Keratinocyte (primary cell): ENCODE results near the gene ANKMY1. TPM values are rescaled to one million over a fixed set of nuclear protein-coding genes. Genes with fewer than 3 reads are reported as not detected.

Experiments
- DNase-seq: peaks from one replicate; pipeline ENCODE4 v3.0.0-alpha.2; 2011; ENCODE audit warnings: low read depth, missing footprints, low spot score
- FAIRE-seq: peaks from 2 replicates; lab custom pipeline; 2011; peaks lifted over from hg19 to GRCh38; lab: Jason Lieb, UNC
- H2AFZ ChIP-seq: 2 replicates; pipeline ENCODE4 v1.6.0; 2012; ENCODE audit warnings: low read length, control low read depth, inconsistent platforms; ENCODE audit not compliant: control insufficient read depth
- H3K27ac ChIP-seq: 2 replicates; pipeline ENCODE4 v1.5.1; 2011; ENCODE audit warnings: low read length; ENCODE audit not compliant: control insufficient read depth, insufficient read depth
- H3K27me3 ChIP-seq: 3 replicates; pipeline ENCODE4 v1.6.0; 2011; ENCODE audit warnings: low read length; ENCODE audit not compliant: control insufficient read depth, insufficient read depth; ENCODE audit errors: extremely low read depth
- H3K36me3 ChIP-seq, 2 experiments: 2 replicates in 1 of 2; 3 replicates in 1 of 2; pipeline ENCODE4 v1.5.1; 2011; ENCODE audit warnings: low read length in 2 of 2, mild to moderate bottlenecking in 1 of 2; ENCODE audit not compliant: control insufficient read depth in 2 of 2, insufficient read depth in 2 of 2; ENCODE audit errors: extremely low read depth in 1 of 2
- H3K4me1 ChIP-seq: 3 replicates; pipeline ENCODE4 v1.5.1; 2011; ENCODE audit warnings: low read length; ENCODE audit not compliant: control insufficient read depth, insufficient read depth; ENCODE audit errors: extremely low read depth
- H3K4me2 ChIP-seq: 3 replicates; pipeline ENCODE4 v1.6.0; 2011; ENCODE audit warnings: low read depth, low read length; ENCODE audit not compliant: control insufficient read depth, insufficient read depth; ENCODE audit errors: extremely low read depth
- H3K4me3 ChIP-seq, 3 experiments: fragments of 200-600 bp in 1 of 3; sonication (generic) in 1 of 3; 2 replicates in 2 of 3; 3 replicates in 1 of 3; pipeline ENCODE4 v1.5.1; 2011 to 2016; ENCODE audit warnings: low read length in 3 of 3, mild to moderate bottlenecking in 3 of 3, control low read depth in 2 of 3, inconsistent platforms in 1 of 3, low read depth in 1 of 3, mixed read lengths in 1 of 3, mixed run types in 1 of 3, moderate library complexity in 1 of 3; ENCODE audit not compliant: control insufficient read depth in 2 of 3, insufficient read depth in 2 of 3; ENCODE audit errors: extremely low read depth in 1 of 3
- H3K79me2 ChIP-seq: 2 replicates; pipeline ENCODE4 v1.6.0; 2012; ENCODE audit warnings: low read length; ENCODE audit not compliant: control insufficient read depth, insufficient read depth
- H3K9ac ChIP-seq: 3 replicates; pipeline ENCODE4 v1.6.0; 2011; ENCODE audit warnings: low read length; ENCODE audit not compliant: control insufficient read depth, insufficient read depth; ENCODE audit errors: extremely low read depth
- H3K9me1 ChIP-seq: 3 replicates; pipeline ENCODE4 v1.6.0; 2011; ENCODE audit warnings: low read length; ENCODE audit not compliant: control insufficient read depth, insufficient read depth; ENCODE audit errors: extremely low read depth
- H3K9me3 ChIP-seq: 2 replicates; pipeline ENCODE4 v1.5.1; 2012; ENCODE audit warnings: low read depth, low read length; ENCODE audit not compliant: control insufficient read depth
- H4K20me1 ChIP-seq: 3 replicates; pipeline ENCODE4 v1.6.0; 2011; ENCODE audit warnings: low read length; ENCODE audit not compliant: control insufficient read depth, insufficient read depth; ENCODE audit errors: extremely low read depth
- CTCF ChIP-seq, 3 experiments: IDR thresholded peaks in 1 of 3; conservative IDR thresholded peaks in 1 of 3; optimal IDR thresholded peaks in 1 of 3; 2 replicates in 2 of 3; 3 replicates in 1 of 3; pipeline versions ENCODE3 to v1.5.1; 2011; ENCODE audit warnings: low read length in 3 of 3, mild to moderate bottlenecking in 3 of 3, moderate library complexity in 2 of 3, control low read depth in 1 of 3, inconsistent platforms in 1 of 3; ENCODE audit not compliant: insufficient read depth in 2 of 3; ENCODE audit errors: extremely low read depth in 1 of 3
- EZH2 ChIP-seq: IDR thresholded peaks from one replicate; pipeline ENCODE4 v1.6.1; 2012; ENCODE audit warnings: inconsistent platforms, mild to moderate bottlenecking, low read length, moderate library complexity
- dilution Hi-C: fragments of 300-500 bp; cut with MboI; formaldehyde crosslinking; loops from one replicate; pipeline ENCODE4 v1.7.0; 2020; ENCODE audit warnings: low sequenced_read_pairs; ENCODE audit not compliant: extremely low pct_ligation_motif_present
- polyA plus RNA-seq, 5 experiments: library from polyadenylated mRNA; depleted of rRNA in 3 of 5; stranded (reverse) in 3 of 5; stranded (forward) in 1 of 5; unstranded in 1 of 5; fragments of >200 nt; gene quantifications; 1 replicate in 1 of 5; 2 replicates in 3 of 5; 3 replicates in 1 of 5; pipeline versions ENCODE4 v1.2.1 to v1.2.3, GENCODE V29; 2011 to 2012; ENCODE audit warnings: missing spikeins in 2 of 5, low read depth in 1 of 5, low replicate concordance in 1 of 5

Gene ANKMY1
- polyA plus RNA-seq, 1 donor (not counting 4 experiments of a cell fraction or from before 2014, with no cell fraction given): 3.3 TPM

GRCh38 chr2:240603846-240604245 lies 46.1 kb upstream of the ANKMY1 start:
- Histone ChIP-seq H3K36me3 (peaks cover 0 to 6% of the 10 kb centered on the region in 2 experiments), H3K27ac (no peak overlapping the region), H3K4me1 (no peaks in the 10 kb centered on the region), H3K4me3 (no peak overlapping the region), H3K79me2 (no peaks in the 10 kb centered on the region), H3K9me1 (no peaks in the 10 kb centered on the region), H3K27me3 (no peaks in the 10 kb centered on the region), H3K9ac (no peak overlapping the region), H3K4me2 (no peak overlapping the region), H4K20me1 (no peaks in the 10 kb centered on the region), H3K9me3 (no peaks in the 10 kb centered on the region), H2AFZ (no peak overlapping the region)
- DNase-seq (no peak), FAIRE-seq (no peak)
- dilution Hi-C loops: no loop called here
- no peak for TF ChIP-seq EZH2
- no peak for TF ChIP-seq CTCF (optimal IDR thresholded peaks at IDR 0.05 in 1 of 3, IDR thresholded peaks at IDR 0.05 in 1 of 3, conservative IDR thresholded peaks at IDR 0.05 in 1 of 3; ENCODE audit: extremely low read depth in 1 of 3, insufficient read depth in 2 of 3, low read length in 3 of 3)

GRCh38 chr2:240603081-240603835 lies 45.5 kb upstream of the ANKMY1 start:
- dilution Hi-C loops: no loop called here
- FAIRE-seq: no peak

More at GRCh38 chr2:240603081-240603835, 45.5 kb upstream of the ANKMY1 start:
- DNase-seq: no peak
- Histone ChIP-seq H3K4me1 (no peaks in the 10 kb centered on the region), H3K9ac (no peak overlapping the region), H2AFZ (no peak overlapping the region), H4K20me1 (no peaks in the 10 kb centered on the region), H3K4me3 (no peak overlapping the region), H3K27ac (no peak overlapping the region), H3K79me2 (no peaks in the 10 kb centered on the region), H3K4me2 (no peak overlapping the region), H3K9me3 (no peaks in the 10 kb centered on the region), H3K9me1 (no peaks in the 10 kb centered on the region), H3K36me3 (peaks cover 0 to 6% of the 10 kb centered on the region in 2 experiments), H3K27me3 (no peaks in the 10 kb centered on the region)
- TF ChIP-seq CTCF (optimal IDR thresholded peaks at IDR 0.05 in 1 of 3, IDR thresholded peaks at IDR 0.05 in 1 of 3, conservative IDR thresholded peaks at IDR 0.05 in 1 of 3; ENCODE audit: extremely low read depth in 1 of 3, insufficient read depth in 2 of 3, low read length in 3 of 3) (no peak), EZH2 (no peak)
